ENCODE measurements around the gene GRK5.
"Not testable (repeated sequence)": the region's sequence is repeated elsewhere in the genome, so short reads cannot be mapped to it uniquely, and the experiment has no call there.

The GRK5 gene

GRCh38 chr10:119425102-119425880 lies 217.9 kb downstream of the GRK5 start:
- no peak for DNase-seq

DNA sequence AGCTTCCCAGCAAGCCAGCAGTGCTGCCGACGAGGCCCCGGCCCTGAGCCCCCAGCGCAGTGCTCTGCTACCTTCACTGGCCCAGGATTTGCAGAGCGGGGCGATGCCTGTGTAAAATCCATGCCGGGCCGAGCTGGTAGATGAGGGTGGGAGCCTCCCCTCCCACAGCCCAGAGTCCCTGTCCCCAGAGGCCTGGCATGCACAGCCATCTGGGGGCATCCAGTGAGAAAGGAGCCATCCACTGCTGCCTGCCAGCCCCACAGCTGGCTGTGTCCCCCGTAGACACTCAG lies 218.5 kb downstream of the GRK5 start:
- no peak for DNase-seq

DNA sequence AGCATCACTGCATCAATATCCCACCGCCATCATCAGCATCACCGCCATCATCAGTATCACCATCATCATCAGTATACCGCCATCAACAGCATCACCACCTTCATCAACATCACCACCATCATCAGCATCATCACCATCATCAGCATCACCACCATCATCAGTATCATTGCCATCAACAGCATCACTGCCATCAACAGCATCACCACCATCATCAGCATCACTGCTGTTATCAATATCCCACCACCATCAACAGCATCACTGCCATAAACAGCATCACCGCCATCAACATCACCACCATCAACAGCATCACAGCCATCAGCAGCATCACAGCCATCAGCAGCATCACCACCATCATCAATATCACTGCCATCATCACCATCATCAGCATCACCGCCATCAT lies 219.3 kb downstream of the GRK5 start:
- DNase-seq: no peak

DNA sequence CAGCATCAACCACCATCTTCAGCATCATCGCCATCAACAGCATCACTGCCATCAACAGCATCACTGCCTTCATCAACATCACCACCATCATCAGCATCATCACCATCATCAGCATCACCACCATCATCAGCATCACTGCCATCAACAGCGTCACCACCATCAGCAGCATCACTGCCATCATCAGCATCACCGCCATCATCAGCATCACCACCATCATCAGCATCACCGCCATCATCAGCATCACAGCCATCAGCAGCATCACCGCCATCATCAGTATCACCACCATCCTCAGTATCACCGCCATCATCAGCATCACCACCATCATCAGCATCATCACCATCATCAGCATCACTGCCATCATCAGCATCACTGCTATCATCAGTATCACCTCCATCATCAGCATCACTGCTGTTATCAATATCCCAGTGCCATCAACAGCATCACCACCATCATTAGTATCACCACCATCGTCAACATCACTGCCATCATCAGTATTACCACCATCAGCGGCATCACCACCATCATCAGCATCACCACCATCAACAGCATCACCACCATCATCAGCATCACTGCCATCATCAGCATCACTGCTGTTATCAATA lies 220.0 kb downstream of the GRK5 start:
- DNase-seq: no peak

GRCh38 chr10:119428789-119429188 lies 221.4 kb downstream of the GRK5 start:
- no peak for DNase-seq

DNA sequence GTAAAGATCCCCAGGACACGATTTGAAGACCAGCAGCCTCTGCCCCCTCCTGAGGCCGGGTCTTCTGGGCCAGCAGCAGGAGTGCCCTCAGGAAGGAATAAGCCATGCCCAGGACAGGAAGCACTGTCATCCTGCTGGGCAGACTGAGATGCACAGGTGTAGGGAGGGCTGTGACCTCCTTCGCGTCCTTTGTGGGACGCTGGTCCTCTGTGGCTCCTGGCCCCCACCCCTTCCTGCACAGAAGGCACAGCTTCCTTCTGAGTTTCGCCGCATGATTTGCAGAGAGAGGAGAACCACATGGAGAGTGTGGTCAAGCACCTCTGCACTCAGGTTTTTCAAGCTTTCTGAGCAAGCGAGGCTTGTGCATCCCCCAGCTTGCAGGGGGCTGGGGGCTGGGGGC lies 222.4 kb downstream of the GRK5 start:
- no peak for DNase-seq

GRCh38 chr10:119431034-119431772 lies 223.8 kb downstream of the GRK5 start:
- DNase-seq: no peak

DNA sequence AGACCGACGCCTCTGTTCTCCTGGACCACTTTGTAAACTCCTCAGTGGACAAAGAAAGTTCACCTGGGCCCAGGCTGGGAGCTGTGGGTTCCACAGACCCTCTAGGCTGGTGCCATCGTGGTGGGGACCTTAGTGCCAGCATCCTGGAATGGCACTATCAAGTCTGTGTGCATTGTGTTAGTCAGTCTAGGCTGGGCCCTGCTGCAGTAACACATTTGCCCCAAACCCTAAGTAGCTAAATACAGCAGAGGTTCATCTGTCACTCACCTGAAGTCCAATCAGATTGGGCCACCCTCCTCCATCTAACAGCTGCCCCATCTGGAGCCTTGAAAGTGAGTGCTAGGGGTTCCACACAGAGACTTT lies 224.4 kb downstream of the GRK5 start:
- DNase-seq: no peak

DNA sequence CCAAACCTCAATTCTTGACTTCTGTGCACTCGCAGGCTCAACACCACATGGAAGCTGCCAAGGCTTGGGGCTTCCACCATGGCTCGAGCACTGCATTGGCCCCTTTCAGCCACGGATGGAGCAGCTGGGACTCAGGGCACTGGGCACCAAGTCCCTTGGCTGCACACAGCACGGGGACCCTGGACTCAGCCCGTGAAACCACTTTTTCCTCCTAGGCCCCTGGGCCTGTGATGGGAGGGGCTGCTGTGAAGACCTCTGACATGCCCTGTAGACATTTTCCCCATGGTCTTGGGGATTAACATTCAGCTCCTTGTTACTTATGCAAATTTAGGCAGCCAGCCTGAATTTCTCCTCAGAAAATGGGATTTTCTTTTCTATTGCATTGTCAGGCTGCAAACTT lies 227.6 kb downstream of the GRK5 start:
- not testable (repeated sequence) for DNase-seq

DNA sequence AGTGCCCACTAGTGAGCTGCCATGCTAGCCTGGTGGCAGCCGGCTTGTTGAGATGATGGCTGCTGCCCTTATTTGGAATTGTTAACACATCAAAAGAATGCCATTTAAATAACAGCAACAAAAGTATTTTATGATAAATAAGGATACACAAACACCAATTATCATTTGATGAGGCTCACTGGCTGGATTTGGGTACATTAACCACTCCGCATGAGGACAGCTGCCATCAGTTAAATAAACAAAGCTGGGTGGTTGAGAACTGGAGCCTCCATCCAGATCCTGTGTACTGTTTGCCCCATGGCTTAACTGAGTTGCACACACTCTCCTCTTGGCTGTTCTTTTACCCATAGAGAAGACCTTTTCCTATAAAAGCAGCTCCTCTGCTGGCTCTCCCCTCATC lies 231.3 kb downstream of the GRK5 start:
- no peak for DNase-seq

DNA sequence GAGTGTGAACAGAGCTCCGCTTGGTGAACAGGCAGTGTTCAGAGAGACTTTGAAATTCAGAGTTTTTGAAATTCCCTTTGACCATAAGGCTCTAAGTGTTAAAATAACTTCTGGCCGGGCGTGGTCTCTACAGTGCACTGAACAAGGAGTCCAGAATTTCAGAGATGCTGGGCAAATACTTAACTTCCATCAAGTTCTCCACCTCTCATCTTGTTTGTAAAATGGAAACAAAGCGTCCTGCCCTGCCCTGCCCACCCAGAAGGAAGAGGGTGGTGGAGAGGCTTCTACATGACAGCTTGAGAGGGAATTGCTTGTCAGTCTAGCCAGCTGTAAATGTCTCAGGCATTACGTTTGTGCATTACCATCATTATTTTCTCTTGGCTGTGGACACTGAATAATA lies 232.6 kb downstream of the GRK5 start:
- DNase-seq: no peak

DNA sequence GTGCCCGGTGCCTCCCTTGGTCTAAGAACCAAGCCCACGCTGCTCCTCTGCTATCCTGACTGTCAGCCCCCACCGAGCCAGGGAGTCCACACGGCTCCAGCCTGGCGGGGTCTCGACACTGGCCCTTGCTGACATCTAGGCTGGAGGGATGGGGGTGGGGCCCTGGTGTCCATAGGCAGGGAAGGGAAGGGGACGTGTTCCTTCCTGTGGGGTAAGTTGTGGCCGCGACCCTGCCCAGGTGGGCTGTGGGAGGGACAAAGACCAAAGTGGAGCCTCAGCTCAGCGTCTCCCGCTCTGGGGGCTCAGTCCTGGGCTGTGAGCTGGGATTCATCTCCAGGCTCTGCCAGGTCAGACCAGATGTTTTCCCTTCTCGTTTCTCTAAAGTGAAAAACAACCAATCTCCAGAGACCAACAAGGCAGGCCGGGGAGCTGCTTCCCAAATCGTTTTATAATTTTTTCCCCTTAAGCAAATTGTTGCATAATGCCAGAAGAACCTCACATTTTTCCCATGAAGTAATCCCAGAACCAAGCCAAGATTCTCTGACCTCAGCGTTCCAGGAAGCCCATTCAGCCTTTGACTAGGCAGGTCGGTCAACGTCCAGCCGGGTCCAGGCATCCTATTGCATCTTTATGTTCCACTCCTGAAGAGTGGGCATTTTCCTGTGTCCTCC lies 233.9 kb downstream of the GRK5 start:
- no peak for DNase-seq

DNA sequence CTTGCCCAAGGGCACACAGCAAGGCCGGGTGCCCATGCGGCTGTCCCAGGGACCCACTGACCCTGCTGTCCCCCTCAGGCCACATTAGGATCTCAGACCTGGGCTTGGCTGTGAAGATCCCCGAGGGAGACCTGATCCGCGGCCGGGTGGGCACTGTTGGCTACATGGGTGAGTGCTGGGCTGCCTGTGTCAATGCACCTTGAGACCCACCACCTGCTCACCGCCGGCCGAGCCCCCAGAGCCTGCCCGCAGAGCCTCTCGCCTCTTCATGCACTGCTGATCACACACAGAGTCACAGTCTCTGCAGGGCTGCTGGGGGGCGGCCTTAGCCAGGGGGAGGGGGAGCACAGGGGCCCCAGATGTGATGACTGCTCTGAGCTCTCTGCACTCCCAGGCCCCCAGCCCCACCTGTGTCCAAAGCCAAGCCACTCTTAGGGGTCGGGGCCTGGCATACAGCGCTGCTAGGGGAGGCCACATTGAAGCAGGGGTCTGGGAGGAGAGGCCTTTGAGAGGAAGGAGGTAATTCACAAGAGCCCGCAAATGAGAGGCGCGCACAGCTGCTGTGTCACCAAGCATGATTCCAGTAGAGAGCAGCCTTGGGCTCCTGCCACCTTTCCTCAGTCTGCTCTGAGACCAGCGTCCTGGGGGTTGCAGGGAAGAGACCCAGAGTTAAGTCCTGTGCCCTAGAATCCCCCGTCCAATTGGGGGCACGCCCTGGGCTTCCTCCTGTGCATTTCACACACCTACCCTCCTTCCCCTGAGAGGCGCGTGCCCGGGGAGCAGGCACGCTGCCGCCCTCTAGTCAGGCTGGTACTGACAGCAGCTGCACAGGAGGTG lies 234.8 kb downstream of the GRK5 start:
- peak in 1 of 2 experiments; percentile 38 for DNase-seq

DNA sequence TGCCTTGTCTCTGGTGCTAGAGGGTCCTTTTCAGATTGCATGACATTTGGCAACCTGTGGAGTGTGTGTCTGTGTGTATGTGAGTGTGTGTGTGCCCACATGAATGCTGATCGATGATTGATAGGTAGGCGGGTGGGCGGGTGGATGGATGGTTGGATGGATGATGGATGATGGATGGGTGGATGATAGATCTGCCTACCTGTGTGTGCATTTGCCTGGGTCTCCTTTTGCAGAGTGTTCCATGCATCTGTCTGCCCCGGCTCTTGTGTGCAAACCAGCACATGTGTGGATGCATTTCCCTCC lies 235.3 kb downstream of the GRK5 start:
- no peak for DNase-seq

- DNase-seq: no peak
These were observed 236.1 kb downstream of the GRK5 start for GRCh38 chr10:119443441-119443840.

DNA sequence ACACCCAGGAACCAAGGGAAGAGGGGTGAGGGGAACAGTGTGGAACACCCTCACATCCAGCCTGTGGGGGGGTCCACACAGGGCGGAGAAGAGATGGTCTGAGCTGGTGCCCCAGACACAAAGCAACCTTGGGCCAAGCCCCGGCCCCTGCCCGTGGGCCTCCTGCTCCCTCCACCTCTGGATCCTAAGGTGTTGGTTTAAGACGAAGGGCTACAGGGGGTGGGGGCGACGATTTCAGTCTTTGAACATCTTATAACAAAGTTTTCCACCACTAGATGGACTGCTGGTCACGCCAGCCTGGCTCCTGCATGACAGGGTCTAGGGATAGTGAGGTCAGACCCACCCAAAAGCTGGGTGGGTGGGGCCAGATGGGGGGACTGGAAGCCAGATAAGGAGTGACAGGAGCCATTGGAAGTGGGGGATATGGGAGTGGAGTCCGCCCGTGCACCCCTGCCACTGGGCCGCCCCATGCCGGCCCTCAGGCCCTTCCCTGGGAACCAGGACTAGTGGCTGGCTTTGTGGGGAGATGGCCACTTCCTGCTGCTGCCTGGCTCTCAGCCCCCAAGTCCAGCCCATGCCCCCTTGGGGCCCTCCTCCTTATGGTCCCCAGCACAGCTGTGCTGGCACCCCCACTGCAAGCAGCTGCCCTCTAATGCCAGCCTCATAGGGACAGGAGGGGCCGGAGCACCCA lies 236.7 kb downstream of the GRK5 start:
- no peak for DNase-seq

DNA sequence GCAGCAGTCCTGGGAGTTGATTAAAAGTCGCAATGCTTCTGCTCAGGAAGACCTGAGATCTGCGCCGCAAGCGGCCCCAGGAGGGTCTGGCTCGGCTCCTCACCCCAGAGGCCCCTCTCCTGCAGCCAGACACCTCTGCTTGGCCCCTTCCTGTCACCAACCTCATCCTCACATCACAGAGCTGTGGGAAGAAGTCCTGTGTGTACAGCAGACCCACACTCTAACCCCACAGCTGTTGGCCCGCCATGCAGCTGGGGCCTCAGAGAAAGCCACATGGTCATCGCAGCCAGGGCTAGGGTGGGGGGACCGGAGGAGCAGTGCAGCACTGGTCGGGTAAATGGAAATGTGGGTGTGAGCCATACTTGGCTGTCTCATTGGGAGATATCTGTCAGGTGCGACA lies 237.5 kb downstream of the GRK5 start:
- no peak for DNase-seq

DNA sequence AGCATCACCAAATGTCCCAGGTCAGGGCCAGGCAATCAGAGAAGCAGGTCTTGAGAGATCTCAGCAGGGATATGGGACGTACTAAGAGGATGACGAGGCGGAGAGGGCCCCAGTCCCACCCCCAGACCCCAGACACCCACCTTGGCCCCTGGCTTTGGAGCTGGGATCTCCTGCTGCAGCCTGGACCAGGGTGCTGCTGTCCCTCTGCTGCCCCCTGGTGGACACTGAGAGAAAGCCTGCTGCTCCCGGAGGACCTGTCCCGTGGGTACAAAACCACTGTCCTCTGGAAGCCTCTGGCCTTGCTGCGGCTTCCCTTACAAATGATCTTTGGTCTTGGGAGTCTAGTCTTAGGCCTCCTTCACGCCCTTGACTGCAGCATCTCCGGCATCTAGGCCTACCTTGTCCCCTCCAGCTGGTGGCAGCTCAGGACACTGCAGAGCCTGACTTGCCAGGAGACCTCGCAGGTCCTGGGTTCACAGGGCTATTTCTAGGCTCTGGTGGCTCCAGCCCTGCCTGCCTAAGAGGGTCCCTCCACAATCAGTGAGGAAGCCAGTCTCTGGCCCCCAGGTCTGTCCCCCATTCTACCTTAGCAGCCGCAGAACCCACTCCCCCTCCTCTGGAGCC lies 238.1 kb downstream of the GRK5 start:
- DNase-seq: peak; percentile 17 to 71

GRCh38 chr10:119445935-119446317 lies 238.6 kb downstream of the GRK5 start:
- no peak for DNase-seq

GRCh38 chr10:119446441-119447277 lies 239.3 kb downstream of the GRK5 start:
- DNase-seq: no peak

DNA sequence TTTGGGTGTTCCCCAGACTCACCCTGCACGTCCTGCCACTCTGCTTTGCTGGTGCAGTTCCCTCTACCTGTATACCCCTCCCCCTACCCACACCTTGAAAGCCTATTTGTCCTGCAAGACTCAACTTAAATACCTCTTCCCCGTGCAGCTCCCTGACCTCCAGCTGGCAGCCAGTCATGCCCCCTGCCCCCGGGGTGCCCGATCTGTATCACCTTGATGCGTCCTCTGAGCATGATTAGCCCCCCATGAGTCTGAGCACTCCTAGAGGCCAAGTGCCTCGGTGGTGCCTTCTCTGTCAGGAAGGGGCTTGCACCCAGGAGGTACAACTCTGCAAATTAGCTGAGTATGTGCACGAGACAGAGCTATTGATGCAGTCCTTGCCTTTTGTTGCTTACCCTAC lies 240.1 kb downstream of the GRK5 start:
- no peak for DNase-seq
